Right lobe of liver (tissue), 4 donors: ENCODE measurements around the gene ARHGDIB.

Source experiments
- POLR2A ChIP-seq: fragments of 450-650 bp; IDR thresholded peaks from one replicate; pipeline ENCODE4 v1.6.1; 2017; ENCODE audit warnings: antibody characterized with exemption, mild to moderate bottlenecking
- TF ChIP-seq, protein P1 (sequence below), 4 donors: fragments of 200-600 bp in 3 of 4; fragments of 450-650 bp in 1 of 4; IDR thresholded peaks; one replicate each; pipeline versions ENCODE4 v1.5.1 to v1.8.0; 2016 to 2022; ENCODE audit warnings: antibody characterized with exemption in 4 of 4, mild to moderate bottlenecking in 2 of 4
- donor health status: DM: no; HTN: no; CAD: no.
- donor health status: DM: no; HTN: no; CAD: no.
- donor health status: DM: no; HTN: yes; CAD: no.

DNA sequence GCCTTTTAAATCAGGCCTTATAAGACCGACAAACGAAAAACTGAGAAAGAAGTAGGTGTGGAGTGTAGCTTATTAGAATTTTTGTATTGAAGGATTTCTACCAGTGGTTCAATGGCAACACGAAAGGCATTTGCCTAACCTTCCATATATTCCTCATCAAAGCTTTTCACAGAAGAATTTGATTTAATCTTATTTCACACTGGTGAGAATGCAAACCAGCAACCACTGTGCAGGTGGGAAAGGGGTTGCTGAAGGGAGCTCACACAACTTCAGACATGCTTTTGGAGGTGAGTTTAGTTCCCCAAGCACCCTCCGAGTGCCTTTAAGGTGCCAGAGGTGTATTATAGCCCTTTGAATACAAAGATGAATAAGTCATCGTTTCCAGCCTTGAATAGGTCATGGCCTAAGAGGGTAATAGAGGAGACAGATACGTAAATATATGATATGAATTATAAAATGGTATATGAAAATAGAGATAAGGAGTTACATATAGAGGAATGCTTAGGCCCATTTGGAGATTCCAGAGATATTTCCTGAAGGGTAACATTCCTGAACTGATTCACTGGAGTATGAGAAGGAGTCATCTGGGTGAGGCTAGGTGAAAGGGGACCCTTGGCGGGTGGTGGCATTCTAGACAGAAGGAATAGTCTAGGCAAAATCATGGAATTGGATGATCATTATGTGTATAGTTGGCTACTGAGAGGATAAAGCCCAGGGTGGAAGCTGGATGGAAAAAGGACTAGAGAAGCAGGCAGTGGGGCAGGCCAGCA is 29.4 kb downstream of the ARHGDIB start:
- TF ChIP-seq, protein P1, sequence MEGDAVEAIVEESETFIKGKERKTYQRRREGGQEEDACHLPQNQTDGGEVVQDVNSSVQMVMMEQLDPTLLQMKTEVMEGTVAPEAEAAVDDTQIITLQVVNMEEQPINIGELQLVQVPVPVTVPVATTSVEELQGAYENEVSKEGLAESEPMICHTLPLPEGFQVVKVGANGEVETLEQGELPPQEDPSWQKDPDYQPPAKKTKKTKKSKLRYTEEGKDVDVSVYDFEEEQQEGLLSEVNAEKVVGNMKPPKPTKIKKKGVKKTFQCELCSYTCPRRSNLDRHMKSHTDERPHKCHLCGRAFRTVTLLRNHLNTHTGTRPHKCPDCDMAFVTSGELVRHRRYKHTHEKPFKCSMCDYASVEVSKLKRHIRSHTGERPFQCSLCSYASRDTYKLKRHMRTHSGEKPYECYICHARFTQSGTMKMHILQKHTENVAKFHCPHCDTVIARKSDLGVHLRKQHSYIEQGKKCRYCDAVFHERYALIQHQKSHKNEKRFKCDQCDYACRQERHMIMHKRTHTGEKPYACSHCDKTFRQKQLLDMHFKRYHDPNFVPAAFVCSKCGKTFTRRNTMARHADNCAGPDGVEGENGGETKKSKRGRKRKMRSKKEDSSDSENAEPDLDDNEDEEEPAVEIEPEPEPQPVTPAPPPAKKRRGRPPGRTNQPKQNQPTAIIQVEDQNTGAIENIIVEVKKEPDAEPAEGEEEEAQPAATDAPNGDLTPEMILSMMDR (IDR thresholded peaks at IDR 0.05): no peak
- TF ChIP-seq POLR2A: no peak
